NCI-H128 (cell line): ENCODE data around the gene IFNAR1.

Experiments used
- DNase-seq: peaks from one replicate; lab custom pipeline; 2025; ENCODE audit not compliant: unreplicated experiment; lab: John Stamatoyannopoulos, UW

The IFNAR1 gene

GRCh38 chr21:33397717-33398116 is 72.9 kb downstream of the IFNAR1 start:
- no peak for DNase-seq

- DNase-seq = no peak
Measured at GRCh38 chr21:33398361-33398760, 73.6 kb downstream of the IFNAR1 start.

DNA sequence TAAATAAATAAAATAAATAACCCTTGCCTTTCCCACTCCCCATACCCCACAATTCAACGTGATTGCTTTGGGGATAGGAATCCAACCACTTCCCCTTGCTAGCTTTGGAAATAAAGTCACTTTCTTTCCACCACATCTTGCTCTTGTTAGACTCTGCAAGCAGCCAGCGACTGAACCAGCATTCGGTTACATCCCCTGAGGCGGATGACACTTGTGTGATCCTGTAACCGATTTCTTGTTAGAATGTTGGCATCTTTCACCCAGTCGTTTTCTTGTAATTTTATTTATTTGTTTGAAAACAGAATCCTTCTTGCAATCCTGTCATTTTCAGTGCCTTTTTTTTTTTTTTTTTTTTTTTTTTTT is 76.8 kb downstream of the IFNAR1 start:
- DNase-seq = no peak

- no peak for DNase-seq
Measured at GRCh38 chr21:33402001-33402979, 77.5 kb downstream of the IFNAR1 start.

GRCh38 chr21:33403128-33403785 is 78.5 kb downstream of the IFNAR1 start, which contains the start of gene IFNGR2:
TSS of gene IFNGR2 (plus strand) at chr21:33403413. CDS start at chr21:33403544, 131 bp downstream.
- DNase-seq = no peak

DNA sequence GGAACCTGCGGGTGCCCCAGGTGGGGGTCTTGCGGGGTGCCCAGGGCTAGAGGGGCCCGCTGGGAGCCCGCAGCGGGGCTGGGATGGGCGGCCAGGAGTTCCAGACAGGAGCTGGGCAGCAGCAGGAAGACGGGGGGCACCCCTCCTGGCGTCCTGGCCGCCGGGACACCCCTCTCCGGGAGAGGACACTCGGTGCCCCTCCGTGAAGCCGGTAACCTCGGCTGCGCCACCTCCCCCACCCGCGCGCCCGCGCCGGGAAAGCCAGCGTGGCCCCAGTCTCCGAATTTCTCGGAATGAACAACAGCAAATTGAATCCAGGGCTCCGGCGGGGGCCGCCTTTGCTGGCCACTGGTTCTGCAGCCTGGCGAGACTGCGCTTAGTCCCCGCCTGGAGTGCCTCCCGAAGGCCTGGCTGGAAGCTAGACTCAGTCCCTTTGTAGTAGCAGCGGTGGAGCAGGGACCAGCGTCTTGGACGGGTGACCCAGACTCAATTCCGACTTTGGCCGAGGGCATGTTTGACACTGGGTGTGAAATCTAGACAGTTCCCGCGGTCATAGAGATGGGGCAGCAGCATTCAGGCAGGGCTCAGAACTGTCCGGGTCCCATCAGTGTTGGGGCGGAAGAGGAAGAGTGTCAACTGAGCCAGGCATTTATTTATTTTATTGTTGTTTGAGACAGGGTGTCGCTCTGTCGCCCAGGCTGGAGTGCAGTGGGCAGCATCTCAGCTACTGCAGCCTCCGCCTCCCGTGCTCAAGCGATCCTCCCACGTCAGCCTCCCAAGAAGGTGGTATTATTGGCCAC is 79.2 kb downstream of the IFNAR1 start:
- DNase-seq = no peak

GRCh38 chr21:33406493-33406892 is 81.7 kb downstream of the IFNAR1 start:
- no peak for DNase-seq
